ENCODE measurements around the gene IL1RAP. TPM values are rescaled to one million over a fixed set of nuclear protein-coding genes. Genes with fewer than 3 reads are reported as not detected.
A peak's percentile ranks its signal among the peaks of the same experiment; 100 is the strongest.
"Not testable (repeated sequence)": the region's sequence is repeated elsewhere in the genome, so short reads cannot be mapped to it uniquely, and the experiment has no call there.

The IL1RAP gene
- total RNA-seq, 1 donor from 2014 or later, result 35.4 TPM

- DNase-seq (ENCODE audit: low spot score), result no peak
These were observed 152.9 kb downstream of the IL1RAP start for GRCh38 chr3:190666821-190667220.

GRCh38 chr3:190671658-190672057 lies 157.8 kb downstream of the IL1RAP start:
- DNase-seq (ENCODE audit: low spot score), result no peak

GRCh38 chr3:190673148-190673547 lies 159.3 kb downstream of the IL1RAP start:
- DNase-seq (ENCODE audit: low spot score), result no peak

- DNase-seq (ENCODE audit: low spot score), result no peak
These were observed 162.6 kb downstream of the IL1RAP start for GRCh38 chr3:190676481-190676880.

GRCh38 chr3:190677001-190677400 lies 163.1 kb downstream of the IL1RAP start:
- DNase-seq (ENCODE audit: low spot score), result no peak

GRCh38 chr3:190677868-190678267 lies 164.0 kb downstream of the IL1RAP start:
- not testable (repeated sequence) for DNase-seq (ENCODE audit: low spot score)

GRCh38 chr3:190680691-190681090 lies 166.8 kb downstream of the IL1RAP start:
- no peak for DNase-seq (ENCODE audit: low spot score)

GRCh38 chr3:190684776-190685175 lies 170.9 kb downstream of the IL1RAP start:
- no peak for DNase-seq (ENCODE audit: low spot score)

GRCh38 chr3:190686011-190686410 lies 172.1 kb downstream of the IL1RAP start:
- no peak for DNase-seq (ENCODE audit: low spot score)

GRCh38 chr3:190690246-190690645 lies 176.4 kb downstream of the IL1RAP start:
- no peak for DNase-seq (ENCODE audit: low spot score)

GRCh38 chr3:190692256-190692655 lies 178.4 kb downstream of the IL1RAP start:
- no peak for DNase-seq (ENCODE audit: low spot score)

- DNase-seq (ENCODE audit: low spot score), result peak; percentile 31
These were observed 180.6 kb downstream of the IL1RAP start for GRCh38 chr3:190694335-190695001.

GRCh38 chr3:190695225-190695624 lies 181.3 kb downstream of the IL1RAP start:
- no peak for DNase-seq (ENCODE audit: low spot score)

GRCh38 chr3:190695994-190696393 lies 182.1 kb downstream of the IL1RAP start:
- DNase-seq (ENCODE audit: low spot score), result no peak

- DNase-seq (ENCODE audit: low spot score), result no peak
These were observed 183.1 kb downstream of the IL1RAP start for GRCh38 chr3:190696777-190697501.

GRCh38 chr3:190697502-190697830 lies 183.6 kb downstream of the IL1RAP start:
- no peak for DNase-seq (ENCODE audit: low spot score)

- DNase-seq (ENCODE audit: low spot score), result no peak
These were observed 184.0 kb downstream of the IL1RAP start for GRCh38 chr3:190697901-190698300.

GRCh38 chr3:190699776-190700175 lies 185.9 kb downstream of the IL1RAP start:
- DNase-seq (ENCODE audit: low spot score), result no peak

GRCh38 chr3:190701096-190701532 lies 187.2 kb downstream of the IL1RAP start:
- DNase-seq (ENCODE audit: low spot score), result peak; percentile 63

GRCh38 chr3:190706582-190706981 lies 192.7 kb downstream of the IL1RAP start:
- DNase-seq (ENCODE audit: low spot score), result no peak

Data from mucosa of gallbladder (tissue), 1 donor.